ENCODE results near the gene USP36. TPM values are rescaled to one million over a fixed set of nuclear protein-coding genes. Genes with fewer than 3 reads are reported as not detected.

USP36 gene
- total RNA-seq, 3 donors from 2014 or later: 50.2 to 58.8 (median 55.4) TPM

- DNase-seq (ENCODE audit: low spot score in 2 of 2): no peak
- TF ChIP-seq POLR2A (IDR thresholded peaks at IDR 0.05) (no peak), POLR2AphosphoS5 (IDR thresholded peaks at IDR 0.05) (no peak), CTCF (IDR thresholded peaks at IDR 0.05) (no peak)
- no peak overlapping the region for H3K4me3 ChIP-seq
- H3K4me1 ChIP-seq: no peaks in the 10 kb centered on the region
- H3K27me3 ChIP-seq: no peaks in the 10 kb centered on the region
- H3K36me3 ChIP-seq: peaks cover 4% of the 10 kb centered on the region
- H3K9me3 ChIP-seq: no peaks in the 10 kb centered on the region
- no peak overlapping the region for H3K27ac ChIP-seq
- intact Hi-C loops (cut with DNase I; ENCODE audit: low total_unique reads): no loop called here
Measured at GRCh38 chr17:78828470-78829185, 12.0 kb downstream of the USP36 start.

- no peak for DNase-seq (ENCODE audit: low spot score in 2 of 2)
- no peaks in the 10 kb centered on the region for H3K9me3 ChIP-seq
- no peak overlapping the region for H3K4me3 ChIP-seq
- intact Hi-C loops (cut with DNase I; ENCODE audit: low total_unique reads): no loop called here
- TF ChIP-seq CTCF (IDR thresholded peaks at IDR 0.05): no peak
- no peak for TF ChIP-seq POLR2AphosphoS5 (IDR thresholded peaks at IDR 0.05)
- no peak for TF ChIP-seq POLR2A (IDR thresholded peaks at IDR 0.05)
- peak overlapping the region in 1 of 2 donors; percentile 3 for H3K27ac ChIP-seq
- H3K4me1 ChIP-seq: no peaks in the 10 kb centered on the region
- H3K27me3 ChIP-seq: no peaks in the 10 kb centered on the region
- no peaks in the 10 kb centered on the region for H3K36me3 ChIP-seq
Measured at GRCh38 chr17:78826836-78827509, 13.6 kb downstream of the USP36 start.

GRCh38 chr17:78826421-78826820 is 14.2 kb downstream of the USP36 start:
- H3K4me3 ChIP-seq: no peak overlapping the region
- TF ChIP-seq POLR2AphosphoS5 (IDR thresholded peaks at IDR 0.05) (no peak), POLR2A (IDR thresholded peaks at IDR 0.05) (no peak), CTCF (IDR thresholded peaks at IDR 0.05) (no peak)
- H3K27me3 ChIP-seq: no peaks in the 10 kb centered on the region
- DNase-seq (ENCODE audit: low spot score in 2 of 2): no peak
- no peak overlapping the region for H3K27ac ChIP-seq
- no peaks in the 10 kb centered on the region for H3K36me3 ChIP-seq
- H3K4me1 ChIP-seq: no peaks in the 10 kb centered on the region
- intact Hi-C loops (cut with DNase I; ENCODE audit: low total_unique reads): no loop called here
- no peaks in the 10 kb centered on the region for H3K9me3 ChIP-seq

GRCh38 chr17:78825696-78826095 is 14.9 kb downstream of the USP36 start:
- no peak for DNase-seq (ENCODE audit: low spot score in 2 of 2)
- Histone ChIP-seq H3K27me3 (no peaks in the 10 kb centered on the region), H3K9me3 (no peaks in the 10 kb centered on the region), H3K4me3 (no peak overlapping the region), H3K4me1 (no peaks in the 10 kb centered on the region), H3K36me3 (no peaks in the 10 kb centered on the region), H3K27ac (no peak overlapping the region)
- intact Hi-C loops (cut with DNase I; ENCODE audit: low total_unique reads): no loop called here
- TF ChIP-seq POLR2A (IDR thresholded peaks at IDR 0.05) (no peak), CTCF (IDR thresholded peaks at IDR 0.05) (no peak), POLR2AphosphoS5 (IDR thresholded peaks at IDR 0.05) (no peak)

- no peak for TF ChIP-seq POLR2A (IDR thresholded peaks at IDR 0.05)
- TF ChIP-seq POLR2AphosphoS5 (IDR thresholded peaks at IDR 0.05): no peak
- TF ChIP-seq CTCF (IDR thresholded peaks at IDR 0.05): no peak
- Histone ChIP-seq H3K4me3 (no peak overlapping the region), H3K9me3 (no peaks in the 10 kb centered on the region), H3K36me3 (no peaks in the 10 kb centered on the region), H3K27me3 (no peaks in the 10 kb centered on the region), H3K27ac (no peak overlapping the region), H3K4me1 (no peaks in the 10 kb centered on the region)
- DNase-seq (ENCODE audit: low spot score in 2 of 2): no peak
- intact Hi-C loops (cut with DNase I; ENCODE audit: low total_unique reads): no loop called here
Measured at GRCh38 chr17:78824240-78824639, 16.4 kb downstream of the USP36 start.

Data from breast epithelium (tissue), 4 donors.